ENCODE results near the gene ARID3C. TPM values are rescaled to one million over a fixed set of nuclear protein-coding genes. Genes with fewer than 3 reads are reported as not detected.

ARID3C gene
- polyA plus RNA-seq, 1 of the 3 experiments (the other 2 are of a cell fraction): 0.08 TPM

GRCh38 chr9:34665381-34666250, 36.8 kb upstream of the ARID3C start:
- peak overlapping the region; percentile 98 for H3K4me2 ChIP-seq
- under 1% methylated on average over 26 of the region's 55 CpGs for WGBS (ENCODE audit: low lambda C conversion rate)
- peak; percentile 96 for DNase-seq
- peak overlapping the region; percentile 99 for H3K9ac ChIP-seq
- no peaks in the 10 kb centered on the region for H4K20me1 ChIP-seq (ENCODE audit: insufficient read depth)
- H3K79me2 ChIP-seq (ENCODE audit: insufficient read depth): peaks cover 20% of the 10 kb centered on the region; the same call in 1 of the 2 replicates
- peaks cover 13% of the 10 kb centered on the region for H3F3A ChIP-seq (replicated peaks; ENCODE audit: insufficient read depth)
- H3K4me3 ChIP-seq (ENCODE audit: low read depth in 2 of 2, low read length in 1 of 2): peak overlapping the region; percentile 89 to 100
- no peaks in the 10 kb centered on the region for H3K9me3 ChIP-seq
- peak overlapping the region; percentile 95 to 99 for H3K27ac ChIP-seq (ENCODE audit: low read depth in 2 of 2, low read length in 1 of 2)
- H2AFZ ChIP-seq (ENCODE audit: low read depth): peak overlapping the region; percentile 94
- peaks cover 0 to 2% of the 10 kb centered on the region in 2 experiments for H3K36me3 ChIP-seq (replicated peaks in 1 of 2; ENCODE audit: control insufficient read depth in 1 of 2, insufficient read depth in 2 of 2, low read length in 1 of 2)
- no peaks in the 10 kb centered on the region for H3K9me2 ChIP-seq
- peaks cover 8 to 12% of the 10 kb centered on the region in 2 experiments; a peak in 3 of 4 replicates for H3K4me1 ChIP-seq (ENCODE audit: control insufficient read depth in 1 of 2, insufficient read depth in 2 of 2, low read depth in 1 of 2, low read length in 1 of 2)
- TF ChIP-seq MAX (IDR thresholded peaks at IDR 0.05; ENCODE audit: low read depth): peak; percentile 36; the same call in 1 of the 2 replicates
- peak; percentile 86 for TF ChIP-seq POLR2AphosphoS5 (IDR thresholded peaks at IDR 0.05; ENCODE audit: low read depth, low read length)
- no peak for TF ChIP-seq JUND (IDR thresholded peaks at IDR 0.05)
- TF ChIP-seq MXI1 (IDR thresholded peaks at IDR 0.05; ENCODE audit: low read depth, low read length): 0 out of 2 replicates have a peak, but pooled peaks have one; percentile 9
- peak; percentile 81 for TF ChIP-seq GABPA (IDR thresholded peaks at IDR 0.05; ENCODE audit: low read depth)
- TF ChIP-seq EP300 (IDR thresholded peaks at IDR 0.05; ENCODE audit: borderline replicate concordance in 1 of 2, low read depth in 1 of 2, low read length in 1 of 2): no peak; a peak in 1 of 4 replicates
- peak; percentile 32; the same call in 1 of the 2 replicates for TF ChIP-seq TAF1 (IDR thresholded peaks at IDR 0.05; ENCODE audit: borderline replicate concordance, low read depth, low read length)
- TF ChIP-seq ELF1 (IDR thresholded peaks at IDR 0.05): 0 out of 2 replicates have a peak, but pooled peaks have one; percentile 18
- TF ChIP-seq CHD2 (IDR thresholded peaks at IDR 0.05; ENCODE audit: low read length, partially characterized antibody): peak; percentile 30
- TF ChIP-seq USF1 (IDR thresholded peaks at IDR 0.05; ENCODE audit: borderline replicate concordance, low read depth): 0 out of 2 replicates have a peak, but pooled peaks have one; percentile 11
- TF ChIP-seq NRF1 (IDR thresholded peaks at IDR 0.05; ENCODE audit: low read depth, low read length): peak; percentile 54; the same call in 1 of the 2 replicates
- CTCF ChIA-PET: interaction anchor here (0.6 to 8.1 kb wide), 14 partner anchors 10 to 117 kb away, joined by 3 to 56 read pairs (median 4); partner anchors contain the start of genes CCL19, GALT, IL11RA and SIGMAR1
- POLR2A ChIA-PET: interaction anchor here (0.7 to 1.6 kb wide), 5 partner anchors 11 to 28 kb away, joined by 3 to 10 read pairs (median 5); partner anchors contain the start of genes GALT and SIGMAR1
- no peaks in the 10 kb centered on the region for H3K27me3 ChIP-seq (ENCODE audit: insufficient read depth)

- H2AFZ ChIP-seq (ENCODE audit: low read depth): peak overlapping the region; percentile 86; the same call in 1 of the 2 replicates
- 7% methylated on average over 3 of the region's 26 CpGs for WGBS (ENCODE audit: low lambda C conversion rate)
- H3K36me3 ChIP-seq (replicated peaks in 1 of 2; ENCODE audit: control insufficient read depth in 1 of 2, insufficient read depth in 2 of 2, low read length in 1 of 2): peaks cover 0 to 2% of the 10 kb centered on the region in 2 experiments
- no peaks in the 10 kb centered on the region for H3K9me3 ChIP-seq
- H3K27ac ChIP-seq (ENCODE audit: low read depth in 2 of 2, low read length in 1 of 2): peak overlapping the region; percentile 28 to 83
- no peak for TF ChIP-seq GABPA (IDR thresholded peaks at IDR 0.05; ENCODE audit: low read depth)
- TF ChIP-seq MAX (IDR thresholded peaks at IDR 0.05; ENCODE audit: low read depth): 0 out of 2 replicates have a peak, but pooled peaks have one; percentile 15
- TF ChIP-seq REST (IDR thresholded peaks at IDR 0.05; ENCODE audit: low read depth, low read length): no peak
- TF ChIP-seq EP300 (IDR thresholded peaks at IDR 0.05; ENCODE audit: borderline replicate concordance in 1 of 2, low read depth in 1 of 2, low read length in 1 of 2): no peak
- no peak for TF ChIP-seq FOXJ3 (CRISPR knock-in tag; IDR thresholded peaks at IDR 0.05)
- TF ChIP-seq MXI1 (IDR thresholded peaks at IDR 0.05; ENCODE audit: low read depth, low read length): 0 out of 2 replicates have a peak, but pooled peaks have one; percentile 20
- TF ChIP-seq TCF12 (IDR thresholded peaks at IDR 0.05): no peak
- no peak for TF ChIP-seq NFIC (IDR thresholded peaks at IDR 0.05; ENCODE audit: borderline replicate concordance)
- no peak for TF ChIP-seq TEAD4 (IDR thresholded peaks at IDR 0.05; ENCODE audit: borderline replicate concordance, insufficient read depth)
- no peak for TF ChIP-seq JUND (IDR thresholded peaks at IDR 0.05)
- TF ChIP-seq CTCF (IDR thresholded peaks at IDR 0.05): no peak
- H3K9me2 ChIP-seq: no peaks in the 10 kb centered on the region
- no peaks in the 10 kb centered on the region for H3K27me3 ChIP-seq (ENCODE audit: insufficient read depth)
- H3K4me2 ChIP-seq: peak overlapping the region; percentile 92
- POLR2A ChIA-PET: interaction anchor here (0.7 to 1.6 kb wide), 5 partner anchors 11 to 28 kb away, joined by 3 to 10 read pairs (median 5); partner anchors contain the start of genes GALT and SIGMAR1
- H3K4me3 ChIP-seq (ENCODE audit: low read depth in 2 of 2, low read length in 1 of 2): peak overlapping the region; percentile 64 to 80
- H3K4me1 ChIP-seq (ENCODE audit: control insufficient read depth in 1 of 2, insufficient read depth in 2 of 2, low read depth in 1 of 2, low read length in 1 of 2): peaks cover 8 to 12% of the 10 kb centered on the region in 2 experiments; a peak in 3 of 4 replicates
- CTCF ChIA-PET: interaction anchor here (0.6 to 8.1 kb wide), 16 partner anchors 9 to 1031 kb away, joined by 3 to 56 read pairs (median 5); partner anchors contain the start of genes ARID3C, CCL19, GALT and IL11RA
- DNase-seq: no peak
- H4K20me1 ChIP-seq (ENCODE audit: insufficient read depth): no peaks in the 10 kb centered on the region
- peaks cover 13% of the 10 kb centered on the region for H3F3A ChIP-seq (replicated peaks; ENCODE audit: insufficient read depth)
- peaks cover 20% of the 10 kb centered on the region; the same call in 1 of the 2 replicates for H3K79me2 ChIP-seq (ENCODE audit: insufficient read depth)
- peak overlapping the region; percentile 56; the same call in 1 of the 2 replicates for H3K9ac ChIP-seq
Measured at GRCh38 chr9:34665067-34665380, 36.2 kb upstream of the ARID3C start.
